IMR-90 (cell line): ENCODE measurements around the gene LTO1. TPM values are rescaled to one million over a fixed set of nuclear protein-coding genes. Genes with fewer than 3 reads are reported as not detected.

Experiments used
- ATAC-seq: fragments of 200-7000 bp; cut with Tn5 transposase; 2 replicates; pipeline ENCODE4 v1.9.1; 2020; ENCODE audit warnings: low read depth, mild to moderate bottlenecking, moderate library complexity
- BruUV-seq: library from RNA; stranded (reverse); fragments of 400-500 nt; replicated peaks from 2 replicates; lab custom pipeline; 2021; lab: Mats Ljungman, UMichigan
- CTCF ChIA-PET: fragments of 300-600 bp; formaldehyde crosslinking; extraction: SDS; loops from one replicate; lab custom pipeline; 2021; ENCODE audit warnings: antibody characterized with exemption; lab: Yijun Ruan, JAX
- POLR2A ChIA-PET: fragments of 300-600 bp; sonication (Branson Sonifier 250); formaldehyde crosslinking; loops from one replicate; lab custom pipeline; 2022; ENCODE audit warnings: antibody characterized with exemption; ENCODE audit not compliant: unreplicated experiment; lab: Charles Lee
- DNase-seq: peaks from one replicate; pipeline ENCODE4 v3.0.0; 2013
- H2AFZ ChIP-seq: replicated peaks from 2 replicates; pipeline ENCODE3; 2013; ENCODE audit warnings: low read length, mild to moderate bottlenecking; ENCODE audit not compliant: poor library complexity
- H2AK5ac ChIP-seq: 2 replicates; pipeline ENCODE4 v1.6.1; 2013; ENCODE audit warnings: low read depth, low read length, inconsistent platforms
- H2AK9ac ChIP-seq: replicated peaks from 2 replicates; pipeline ENCODE3; 2013; ENCODE audit warnings: mild to moderate bottlenecking, low read depth, low read length, moderate library complexity; ENCODE audit not compliant: poor library complexity
- H2BK120ac ChIP-seq: 2 replicates; pipeline ENCODE4 v1.6.1; 2013; ENCODE audit warnings: low read depth, low read length, inconsistent platforms
- H2BK15ac ChIP-seq: 3 replicates; pipeline ENCODE4 v1.6.1; 2013; ENCODE audit warnings: low read depth, low read length, inconsistent platforms
- H2BK20ac ChIP-seq: 2 replicates; pipeline ENCODE4 v1.6.1; 2013; ENCODE audit warnings: low read depth, mild to moderate bottlenecking, inconsistent platforms, low read length, moderate library complexity
- H2BK5ac ChIP-seq: 2 replicates; pipeline ENCODE4 v1.6.1; 2013; ENCODE audit warnings: mild to moderate bottlenecking, low read depth, low read length, inconsistent platforms; ENCODE audit not compliant: poor library complexity, severe bottlenecking
- H3K14ac ChIP-seq: replicated peaks from 2 replicates; pipeline ENCODE4 v1.6.1; 2013; ENCODE audit warnings: low read depth, low read length, inconsistent platforms
- H3K18ac ChIP-seq: 2 replicates; pipeline ENCODE4 v1.6.1; 2013; ENCODE audit warnings: low read depth, low read length, control low read depth
- H3K23ac ChIP-seq: 2 replicates; pipeline ENCODE4 v1.6.1; 2013; ENCODE audit warnings: low read depth, low read length, inconsistent platforms
- H3K27ac ChIP-seq: 2 replicates; pipeline ENCODE4 v1.5.1; 2013; ENCODE audit warnings: mild to moderate bottlenecking, control low read depth, low read length; ENCODE audit not compliant: insufficient read depth
- H3K27me3 ChIP-seq: 2 replicates; pipeline ENCODE4 v1.6.1; 2013; ENCODE audit warnings: low read length; ENCODE audit not compliant: control insufficient read depth, insufficient read depth
- H3K36me3 ChIP-seq: 2 replicates; pipeline ENCODE4 v1.6.1; 2013; ENCODE audit warnings: low read length, mixed read lengths; ENCODE audit not compliant: control insufficient read depth, insufficient read depth
- H3K4ac ChIP-seq: 2 replicates; pipeline ENCODE4 v1.6.1; 2013; ENCODE audit warnings: low read depth, low read length, inconsistent platforms
- H3K4me1 ChIP-seq: 2 replicates; pipeline ENCODE4 v1.6.1; 2013; ENCODE audit warnings: low read length, mixed read lengths; ENCODE audit not compliant: control insufficient read depth, insufficient read depth
- H3K4me2 ChIP-seq: 2 replicates; pipeline ENCODE4 v1.6.1; 2013; ENCODE audit warnings: low read depth, mild to moderate bottlenecking, control low read depth, low read length, moderate library complexity
- H3K4me3 ChIP-seq: 2 replicates; pipeline ENCODE4 v1.5.1; 2013; ENCODE audit warnings: low read depth, mild to moderate bottlenecking, control low read depth, low read length, moderate library complexity; ENCODE audit not compliant: insufficient read depth
- H3K56ac ChIP-seq: 2 replicates; pipeline ENCODE4 v1.6.1; 2013; ENCODE audit warnings: low read length, inconsistent platforms; ENCODE audit not compliant: insufficient read depth; ENCODE audit errors: extremely low read depth
- H3K79me1 ChIP-seq, 2 experiments: 2 replicates each; pipeline ENCODE4 v1.6.1; 2013; ENCODE audit warnings: low read length in 2 of 2, inconsistent platforms in 1 of 2, low read depth in 1 of 2
- H3K9ac ChIP-seq: 2 replicates; pipeline ENCODE4 v1.6.1; 2013; ENCODE audit warnings: low read depth, low read length, control low read depth
- H3K9me1 ChIP-seq: 2 replicates; pipeline ENCODE4 v1.6.1; 2013; ENCODE audit warnings: low read length, inconsistent platforms; ENCODE audit not compliant: insufficient read depth
- H3K9me3 ChIP-seq: 2 replicates; pipeline ENCODE4 v1.6.1; 2013; ENCODE audit warnings: low read length; ENCODE audit not compliant: control insufficient read depth, insufficient read depth
- H4K20me1 ChIP-seq: 2 replicates; pipeline ENCODE4 v1.6.1; 2013; ENCODE audit warnings: low read length, inconsistent platforms; ENCODE audit not compliant: insufficient read depth
- H4K5ac ChIP-seq: 2 replicates; pipeline ENCODE4 v1.6.1; 2013; ENCODE audit warnings: mild to moderate bottlenecking, low read depth, low read length, control low read depth
- H4K8ac ChIP-seq, 2 experiments: 2 replicates each; pipeline ENCODE4 v1.6.1; 2013; ENCODE audit warnings: low read depth in 2 of 2, low read length in 2 of 2, control low read depth in 1 of 2, inconsistent platforms in 1 of 2
- H4K91ac ChIP-seq: 2 replicates; pipeline ENCODE4 v1.6.1; 2013; ENCODE audit warnings: low read depth, low read length, inconsistent platforms; ENCODE audit not compliant: insufficient read depth
- BHLHE40 ChIP-seq: fragments of 150-350 bp; IDR thresholded peaks from 2 replicates; pipeline ENCODE4 v1.6.1; 2016; ENCODE audit warnings: mild to moderate bottlenecking, low read depth, low read length
- CHD1 ChIP-seq: IDR thresholded peaks from 2 replicates; pipeline ENCODE4 v1.6.1; 2012; ENCODE audit warnings: low read depth, low read length, improper control_type of control experiment
- CTCF ChIP-seq: conservative IDR thresholded peaks from 2 replicates; pipeline ENCODE4 v1.5.1; 2012; ENCODE audit warnings: mild to moderate bottlenecking, low read depth, low read length, improper control_type of control experiment
- ELK1 ChIP-seq: fragments of 150-350 bp; IDR thresholded peaks from 2 replicates; pipeline ENCODE4 v1.6.1; 2016; ENCODE audit warnings: low read depth, mild to moderate bottlenecking, low read length, moderate library complexity, borderline replicate concordance
- FOS ChIP-seq: fragments of 150-350 bp; IDR thresholded peaks from 2 replicates; pipeline ENCODE4 v1.6.1; 2016; ENCODE audit warnings: low read depth, low read length
- MAFK ChIP-seq: IDR thresholded peaks from 2 replicates; pipeline ENCODE4 v1.6.1; 2012; ENCODE audit warnings: low read depth, low read length, improper control_type of control experiment
- MXI1 ChIP-seq: IDR thresholded peaks from 2 replicates; pipeline ENCODE4 v1.6.1; 2012; ENCODE audit warnings: low read depth, mild to moderate bottlenecking, low read length, moderate library complexity, borderline replicate concordance
- NFE2L2 ChIP-seq: fragments of 150-350 bp; IDR thresholded peaks from 2 replicates; pipeline ENCODE4 v1.6.1; 2016; ENCODE audit warnings: low read depth, mild to moderate bottlenecking, low read length
- POLR2A ChIP-seq: IDR thresholded peaks from 2 replicates; pipeline ENCODE4 v1.6.1; 2012; ENCODE audit warnings: mild to moderate bottlenecking, low read depth, low read length
- RAD21 ChIP-seq: IDR thresholded peaks from 2 replicates; pipeline ENCODE4 v1.6.1; 2012; ENCODE audit warnings: low read length, improper control_type of control experiment
- RCOR1 ChIP-seq: IDR thresholded peaks from 2 replicates; pipeline ENCODE4 v1.6.1; 2012; ENCODE audit warnings: mild to moderate bottlenecking, low read length, improper control_type of control experiment; ENCODE audit not compliant: insufficient replicate concordance
- SMC3 ChIP-seq: fragments of 150-350 bp; IDR thresholded peaks from 2 replicates; pipeline ENCODE4 v1.6.1; 2016; ENCODE audit warnings: low read depth, mild to moderate bottlenecking, antibody characterized with exemption, low read length, moderate library complexity
- USF2 ChIP-seq: fragments of 150-350 bp; IDR thresholded peaks from 2 replicates; pipeline ENCODE4 v1.6.1; 2017; ENCODE audit warnings: mild to moderate bottlenecking, antibody characterized with exemption, low read length, low read depth
- WGBS, 2 experiments: methylation state at CpG; one replicate each; pipeline versions ENCODE4 v1.1.5 to v1.1.7; 2013; ENCODE audit warnings: missing lambda C conversion rate in 2 of 2; ENCODE audit not compliant: insufficient read length in 1 of 2; ENCODE audit errors: extremely low coverage in 2 of 2; 5-methylcytosine and 5-hydroxymethylcytosine counted together
- dilution Hi-C: fragments of 300-500 bp; cut with HindIII; formaldehyde crosslinking; loops from one replicate; pipeline ENCODE4 v1.14.3; 2018; ENCODE audit warnings: low sequenced_read_pairs; ENCODE audit not compliant: unreplicated experiment
- in situ Hi-C: fragments of 300-500 bp; cut with MboI; formaldehyde crosslinking; loops from 3 replicates; pipeline ENCODE4 v1.14.3; 2019; ENCODE audit warnings: low sequenced_read_pairs, inconsistent platforms, mixed read lengths
- intact Hi-C: fragments of 100-400 bp; cut with micrococcal nuclease; formaldehyde crosslinking; loops from 2 replicates; pipeline ENCODE4 v1.10.0; 2022
- polyA plus RNA-seq, 3 experiments: library from polyadenylated mRNA; depleted of rRNA; stranded (reverse); fragments of >200 nt; gene quantifications; 2 replicates each; pipeline ENCODE4 v1.2.3, GENCODE V29; 2012; ENCODE audit warnings: low replicate concordance in 1 of 3
- total RNA-seq: library from RNA; depleted of rRNA; stranded (reverse); fragments of >200 nt; gene quantifications from 2 replicates; pipeline ENCODE4 v1.2.3, GENCODE V29; 2012

Gene LTO1
- total and polyA plus RNA-seq, 2 of the 4 experiments (the other 2 are of a cell fraction) = 8.2 to 23.5 TPM

GRCh38 chr11:69638941-69639681 lies 36.0 kb downstream of the LTO1 start:
- Histone ChIP-seq H3K56ac (peak overlapping the region; percentile 53; the same call in 1 of the 2 replicates), H3K4me1 (peaks cover 11% of the 10 kb centered on the region), H3K79me1 (peaks cover 0 to 37% of the 10 kb centered on the region in 2 experiments; a peak in 2 of 4 replicates), H3K27ac (peak overlapping the region; percentile 96), H3K9me3 (no peaks in the 10 kb centered on the region), H4K91ac (peak overlapping the region; percentile 85), H3K18ac (no peak overlapping the region; the same call in 1 of the 2 replicates), H2AK9ac (peak overlapping the region; percentile 96), H3K4me2 (peak overlapping the region; percentile 88), H2BK5ac (peak overlapping the region; percentile 98), H2AK5ac (peak overlapping the region; percentile 77; the same call in 1 of the 2 replicates), H3K36me3 (peaks cover 9% of the 10 kb centered on the region), H3K23ac (peak overlapping the region; percentile 99; the same call in 1 of the 2 replicates), H4K20me1 (peaks cover 20% of the 10 kb centered on the region), H2BK15ac (no peak overlapping the region), H3K9me1 (peaks cover 9% of the 10 kb centered on the region), H3K4me3 (peak overlapping the region; percentile 98), H3K27me3 (no peaks in the 10 kb centered on the region), H2BK20ac (no peak overlapping the region; the same call in 1 of the 2 replicates), H3K4ac (peak overlapping the region; percentile 97), H2BK120ac (peak overlapping the region; percentile 91; the same call in 1 of the 2 replicates), H3K14ac (peak overlapping the region; percentile 99; the same call in 1 of the 2 replicates), H3K9ac (peak overlapping the region; percentile 88), H4K5ac (no peak overlapping the region), H4K8ac (peak overlapping the region in 1 of 2 experiments; percentile 92; a peak in 2 of 4 replicates), H2AFZ (peak overlapping the region; percentile 87)
- intact Hi-C loops (no loop called here), in situ Hi-C loops (loop anchor here (10.0 kb wide), 1 partner anchor 194 kb away; no protein-coding TSS in a partner anchor), dilution Hi-C loops (no loop called here)
- no TSS peak for BruUV-seq
- ATAC-seq (peak; percentile 61), DNase-seq (peak; percentile 97)
- POLR2A ChIA-PET = interaction anchor here (1.2 to 1.9 kb wide), 2 partner anchors 219 to 342 kb away, joined by 4 to 5 read pairs; no protein-coding TSS in a partner anchor
- CTCF ChIA-PET = no interaction called here
- whole genome bisulfite sequencing, 2 experiments = 0% methylated on average over 9 of the region's 64 CpGs; no CpG with 5 or more reads in 1 of the 2 experiments
- TF ChIP-seq CHD1 (no peak), BHLHE40 (peak; percentile 39; the same call in 1 of the 2 replicates), FOS (no peak), CTCF (no peak), POLR2A (peak; percentile 87), MXI1 (peak; percentile 27; the same call in 1 of the 2 replicates), NFE2L2 (no peak), RAD21 (no peak; the same call in 1 of the 2 replicates), MAFK (no peak), SMC3 (no peak), RCOR1 (peak; percentile 35), ELK1 (no peak), USF2 (no peak)
